Smooth muscle cell of the umbilical artery (primary cell): Measurements from ENCODE around the gene NDUFA8. TPM values are rescaled to one million over a fixed set of nuclear protein-coding genes. Genes with fewer than 3 reads are reported as not detected.

Experiments used
- total RNA-seq: library from RNA; depleted of rRNA; stranded (reverse); fragments of >200 nt; gene quantifications from 2 replicates; pipeline ENCODE4 v1.2.3, GENCODE V29; 2014

The NDUFA8 gene
- 31.0 and 34.7 TPM in 2 replicates for total RNA-seq

DNA sequence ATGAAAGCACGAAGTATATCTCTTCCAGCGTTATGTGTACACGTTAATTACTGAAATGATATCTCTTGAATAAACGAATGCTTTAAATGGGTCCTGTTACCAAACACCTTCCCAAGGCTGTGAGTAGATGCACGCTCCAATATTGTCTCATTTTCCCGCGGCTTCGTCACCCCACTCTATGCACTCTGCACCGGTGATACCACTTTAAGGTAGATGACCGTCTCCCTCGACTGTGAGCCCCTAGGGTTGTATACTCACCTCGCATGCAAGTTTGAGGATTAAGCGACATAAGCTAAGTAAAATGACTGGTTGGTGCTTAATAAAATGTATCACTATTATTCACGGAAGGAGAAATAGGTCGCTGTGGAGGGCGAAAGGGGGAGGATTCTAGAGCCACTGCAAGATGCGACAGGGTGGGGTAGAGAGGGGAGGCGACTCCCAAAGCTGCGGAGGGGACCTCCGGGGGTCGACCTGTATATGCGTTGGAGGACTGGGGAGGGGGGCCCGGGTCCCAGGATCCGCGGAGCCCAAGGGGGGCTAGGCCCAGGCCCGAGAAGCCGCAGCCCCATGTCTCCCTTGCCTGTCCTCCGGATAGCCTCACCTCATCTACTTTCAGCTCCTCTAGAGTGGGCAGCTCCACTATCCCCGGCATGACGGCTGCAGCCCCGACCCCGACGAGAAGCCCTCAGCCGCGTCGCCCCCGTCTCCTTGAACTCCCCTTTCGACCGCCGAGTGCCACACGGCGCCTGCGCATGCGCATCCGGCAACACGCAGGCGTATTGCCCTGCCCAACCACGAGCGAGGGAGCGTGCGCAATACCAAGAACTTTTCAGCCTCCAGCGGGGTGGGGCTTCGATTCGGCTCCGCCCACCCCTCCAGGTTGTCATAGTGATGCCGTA is at the start of gene NDUFA8, which contains the start of gene MORN5:
Gene NDUFA8 (minus strand): TSS at position 754 of the 899 bp plus-strand sequence. CDS start 102 bp downstream, at position 652.
Gene MORN5 (plus strand): TSS at position 883 of the 899 bp plus-strand sequence. CDS start 65 bp downstream, outside the sequence.

Other genes starting within 250 kb of the NDUFA8 start
- 3.6 and 4.6 TPM in 2 replicates for gene TTLL11, start 66.5 kb downstream of the NDUFA8 start, total RNA-seq
- gene MORN5, start 129 bp upstream of the NDUFA8 start, total RNA-seq: not detected in 2 replicates
- not detected in 2 replicates for gene LHX6, start 69.2 kb upstream of the NDUFA8 start, total RNA-seq
- gene RBM18, start 105.1 kb upstream of the NDUFA8 start, total RNA-seq: 11.0 and 13.9 TPM in 2 replicates
- 24.9 and 29.5 TPM in 2 replicates for gene MRRF, start 105.1 kb upstream of the NDUFA8 start, total RNA-seq
- 2.6 and 4.5 TPM in 2 replicates for gene PTGS1, start 211.2 kb upstream of the NDUFA8 start, total RNA-seq